GM23248 (cell line): ENCODE results near the gene TAOK1. TPM values are rescaled to one million over a fixed set of nuclear protein-coding genes. Genes with fewer than 3 reads are reported as not detected.

Experiments used
- DNase-seq: peaks from one replicate; pipeline ENCODE4 v3.0.0-alpha.2; 2015
- H2AFZ ChIP-seq: fragments of 200-600 bp; sonication (generic); 2 replicates; pipeline ENCODE4 v1.6.1; 2016; ENCODE audit warnings: antibody characterized with exemption
- H3F3A ChIP-seq: fragments of 200-600 bp; sonication (generic); 2 replicates; pipeline ENCODE4 v1.6.1; 2016; ENCODE audit warnings: mild to moderate bottlenecking, antibody characterized with exemption, mixed run types; ENCODE audit not compliant: insufficient read depth
- H3K27ac ChIP-seq: fragments of 200-600 bp; sonication (generic); 2 replicates; pipeline ENCODE4 v1.5.1; 2016; ENCODE audit warnings: mild to moderate bottlenecking
- H3K27me3 ChIP-seq: fragments of 200-600 bp; sonication (generic); replicated peaks from 2 replicates; pipeline ENCODE4 v1.6.1; 2016; ENCODE audit warnings: mild to moderate bottlenecking; ENCODE audit not compliant: insufficient read depth
- H3K36me3 ChIP-seq: fragments of 200-600 bp; sonication (generic); 2 replicates; pipeline ENCODE4 v1.6.1; 2016; ENCODE audit warnings: low read depth, mild to moderate bottlenecking
- H3K4me1 ChIP-seq: fragments of 200-600 bp; sonication (generic); 2 replicates; pipeline ENCODE4 v1.6.1; 2016; ENCODE audit warnings: mild to moderate bottlenecking; ENCODE audit not compliant: insufficient read depth
- H3K4me2 ChIP-seq: fragments of 200-600 bp; sonication (generic); one replicate; pipeline ENCODE4 v1.6.1; 2016; ENCODE audit warnings: mild to moderate bottlenecking; ENCODE audit not compliant: unreplicated experiment
- H3K4me3 ChIP-seq: fragments of 200-600 bp; sonication (generic); 2 replicates; pipeline ENCODE4 v1.5.1; 2016; ENCODE audit warnings: mild to moderate bottlenecking
- H3K79me2 ChIP-seq: fragments of 200-600 bp; sonication (generic); 2 replicates; pipeline ENCODE4 v1.6.1; 2016; ENCODE audit warnings: mild to moderate bottlenecking; ENCODE audit not compliant: insufficient read depth
- H3K9ac ChIP-seq: fragments of 200-600 bp; sonication (generic); 2 replicates; pipeline ENCODE4 v1.6.1; 2016; ENCODE audit warnings: mild to moderate bottlenecking
- H3K9me2 ChIP-seq: fragments of 200-600 bp; sonication (generic); 2 replicates; pipeline ENCODE4 v1.6.1; 2016; ENCODE audit warnings: mixed run types, mild to moderate bottlenecking, moderate library complexity; ENCODE audit not compliant: insufficient read depth
- H3K9me3 ChIP-seq: fragments of 200-600 bp; sonication (generic); one replicate; pipeline ENCODE4 v1.6.1; 2017; ENCODE audit warnings: low read depth
- H4K20me1 ChIP-seq: fragments of 200-600 bp; sonication (generic); 2 replicates; pipeline ENCODE4 v1.6.0; 2016; ENCODE audit not compliant: insufficient read depth
- EZH2 ChIP-seq: fragments of 200-600 bp; sonication (generic); IDR thresholded peaks from 2 replicates; pipeline ENCODE4 v1.6.1; 2018; ENCODE audit warnings: antibody characterized with exemption, mild to moderate bottlenecking; ENCODE audit not compliant: insufficient read depth, poor library complexity, severe bottlenecking
- EZH2phosphoT487 ChIP-seq: fragments of 200-600 bp; sonication (generic); IDR thresholded peaks from 2 replicates; pipeline ENCODE4 v1.6.1; 2018; ENCODE audit warnings: antibody characterized with exemption, moderate library complexity, mild to moderate bottlenecking, low read depth; ENCODE audit not compliant: insufficient read depth
- WGBS, 2 experiments: methylation state at CpG; one replicate each; pipeline ENCODE4 v1.1.6; 2015 to 2017; ENCODE audit warnings: low lambda C conversion rate in 2 of 2, low coverage in 1 of 2; ENCODE audit errors: missing lambda C conversion rate in 2 of 2; 5-methylcytosine and 5-hydroxymethylcytosine counted together
- in situ Hi-C: fragments of 300-500 bp; cut with MboI; formaldehyde crosslinking; loops from 2 replicates; pipeline ENCODE4 v1.15.0; 2020
- polyA plus RNA-seq: library from polyadenylated mRNA; unstranded; fragments of >200 nt; fragmentation: Nextera tagmentation; extraction: Ambion mirVana; gene quantifications from 2 replicates; pipeline ENCODE4 v1.2.1, GENCODE V29; 2016
- total RNA-seq: library from RNA; depleted of rRNA; stranded (reverse); fragments of >200 nt; shearing (Covaris generic); gene quantifications from 2 replicates; pipeline ENCODE4 v1.2.3, GENCODE V29; 2014

The TAOK1 gene
- total and polyA plus RNA-seq, 2 experiments from 2014 or later: 7.6 to 49.9 TPM

GRCh38 chr17:29559640-29560039, 169.5 kb downstream of the TAOK1 start:
- Histone ChIP-seq H3K9ac (no peak overlapping the region), H3K9me2 (no peaks in the 10 kb centered on the region), H3K4me2 (no peak overlapping the region), H3K4me1 (peaks cover 12% of the 10 kb centered on the region; the same call in 1 of the 2 replicates), H3F3A (peaks cover 15% of the 10 kb centered on the region), H3K4me3 (no peak overlapping the region), H2AFZ (no peak overlapping the region), H3K27me3 (no peaks in the 10 kb centered on the region), H3K9me3 (no peaks in the 10 kb centered on the region), H3K27ac (no peak overlapping the region), H3K79me2 (no peaks in the 10 kb centered on the region), H4K20me1 (no peaks in the 10 kb centered on the region), H3K36me3 (no peaks in the 10 kb centered on the region)
- DNase-seq: no peak
- in situ Hi-C loops: loop anchor here (25.0 kb wide), 1 partner anchor 97 kb away; no protein-coding TSS in a partner anchor
- 98 to 100% methylated on average over 2 of the region's 2 CpGs for WGBS, 2 experiments
- TF ChIP-seq EZH2phosphoT487 (no peak), EZH2 (no peak)

DNA sequence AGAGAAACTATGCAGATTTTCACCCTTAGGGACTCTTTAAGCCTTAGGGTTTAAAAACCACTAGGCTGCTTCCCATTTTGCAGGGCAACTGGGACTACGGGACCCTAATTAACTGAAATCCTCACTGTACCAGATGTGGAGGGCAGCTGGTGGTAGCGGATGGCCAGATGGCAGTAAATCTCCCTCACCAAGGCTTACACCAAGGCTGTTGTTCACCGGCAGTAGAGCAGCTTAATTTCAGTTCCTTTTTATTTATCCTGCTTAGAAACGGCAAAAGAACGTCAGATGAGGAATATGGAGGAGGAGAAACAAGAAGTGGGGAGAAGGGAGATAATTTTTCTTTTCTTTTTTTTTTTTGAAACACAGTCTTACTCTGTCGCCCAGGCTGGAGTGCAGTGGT, 170.2 kb downstream of the TAOK1 start:
- Histone ChIP-seq H4K20me1 (no peaks in the 10 kb centered on the region), H3K79me2 (no peaks in the 10 kb centered on the region), H3K27ac (no peak overlapping the region), H3K9me2 (no peaks in the 10 kb centered on the region), H3K9ac (no peak overlapping the region), H3K27me3 (no peaks in the 10 kb centered on the region), H3K4me3 (no peak overlapping the region), H3K9me3 (no peaks in the 10 kb centered on the region), H3K4me2 (no peak overlapping the region), H3K4me1 (peaks cover 12% of the 10 kb centered on the region; the same call in 1 of the 2 replicates), H3F3A (peaks cover 15% of the 10 kb centered on the region), H3K36me3 (no peaks in the 10 kb centered on the region), H2AFZ (no peak overlapping the region)
- in situ Hi-C loops: loop anchor here (25.0 kb wide), 1 partner anchor 98 kb away; no protein-coding TSS in a partner anchor
- WGBS, 2 experiments: 95% methylated on average over 6 of the region's 6 CpGs
- DNase-seq: no peak
- TF ChIP-seq EZH2: no peak
- no peak for TF ChIP-seq EZH2phosphoT487

GRCh38 chr17:29561554-29562517, 171.7 kb downstream of the TAOK1 start:
- Histone ChIP-seq H3K27ac (no peak overlapping the region), H2AFZ (no peak overlapping the region), H3K9ac (no peak overlapping the region), H3K4me2 (no peak overlapping the region), H3K79me2 (no peaks in the 10 kb centered on the region), H3K4me1 (peaks cover 10% of the 10 kb centered on the region; the same call in 1 of the 2 replicates), H3F3A (peaks cover 7% of the 10 kb centered on the region), H3K27me3 (no peaks in the 10 kb centered on the region), H3K36me3 (no peaks in the 10 kb centered on the region), H3K9me2 (no peaks in the 10 kb centered on the region), H4K20me1 (no peaks in the 10 kb centered on the region), H3K9me3 (no peaks in the 10 kb centered on the region), H3K4me3 (no peak overlapping the region)
- in situ Hi-C loops: loop anchor here (25.0 kb wide), 1 partner anchor 100 kb away; no protein-coding TSS in a partner anchor
- no peak for DNase-seq
- no peak for TF ChIP-seq EZH2
- no peak for TF ChIP-seq EZH2phosphoT487
- WGBS, 2 experiments: 95% methylated on average over 17 of the region's 17 CpGs

DNA sequence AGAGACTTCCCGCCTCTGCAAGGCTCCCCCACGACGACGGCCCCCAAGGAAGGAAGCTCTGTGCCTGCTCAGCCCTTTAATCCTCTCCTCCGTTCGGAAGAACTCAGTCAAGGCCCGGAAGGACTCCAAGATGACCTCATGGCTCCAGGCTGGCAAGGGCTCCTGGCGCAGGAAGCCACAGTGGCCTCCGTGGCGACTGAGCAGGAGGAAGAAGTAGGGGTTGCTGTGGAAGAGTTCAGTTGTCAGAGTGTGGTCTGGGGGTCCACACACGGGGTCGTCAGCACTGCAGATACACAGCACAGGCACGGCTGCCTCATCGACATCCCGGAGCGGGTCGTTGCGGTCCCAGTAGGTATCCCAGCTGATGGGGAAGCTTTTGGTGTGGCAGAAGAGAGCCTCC, 172.5 kb downstream of the TAOK1 start:
- H3K4me2 ChIP-seq: no peak overlapping the region

More for the DNA sequence above, 172.5 kb downstream of the TAOK1 start:
- no peaks in the 10 kb centered on the region for H4K20me1 ChIP-seq
- no peak overlapping the region for H3K4me3 ChIP-seq
- no peak overlapping the region for H2AFZ ChIP-seq
- in situ Hi-C loops: loop anchor here (25.0 kb wide), 1 partner anchor 100 kb away; no protein-coding TSS in a partner anchor
- DNase-seq: no peak
- no peaks in the 10 kb centered on the region for H3K9me2 ChIP-seq
- H3K27me3 ChIP-seq: no peaks in the 10 kb centered on the region
- no peak overlapping the region for H3K9ac ChIP-seq
- H3K27ac ChIP-seq: no peak overlapping the region
- peaks cover 3% of the 10 kb centered on the region; the same call in 1 of the 2 replicates for H3K4me1 ChIP-seq
- H3K36me3 ChIP-seq: no peaks in the 10 kb centered on the region
- 83 to 85% methylated on average over 18 of the region's 18 CpGs for WGBS, 2 experiments
- H3K9me3 ChIP-seq: no peaks in the 10 kb centered on the region
- H3K79me2 ChIP-seq: no peaks in the 10 kb centered on the region
- peaks cover 4% of the 10 kb centered on the region for H3F3A ChIP-seq
- TF ChIP-seq EZH2phosphoT487: no peak
- TF ChIP-seq EZH2: no peak
